Measurements from ENCODE around the gene IMMP2L. TPM values are rescaled to one million over a fixed set of nuclear protein-coding genes. Genes with fewer than 3 reads are reported as not detected.

IMMP2L gene
- total and polyA plus RNA-seq, 2 of the 4 experiments (the other 2 are of a cell fraction) = 5.8 to 9.3 TPM

DNA sequence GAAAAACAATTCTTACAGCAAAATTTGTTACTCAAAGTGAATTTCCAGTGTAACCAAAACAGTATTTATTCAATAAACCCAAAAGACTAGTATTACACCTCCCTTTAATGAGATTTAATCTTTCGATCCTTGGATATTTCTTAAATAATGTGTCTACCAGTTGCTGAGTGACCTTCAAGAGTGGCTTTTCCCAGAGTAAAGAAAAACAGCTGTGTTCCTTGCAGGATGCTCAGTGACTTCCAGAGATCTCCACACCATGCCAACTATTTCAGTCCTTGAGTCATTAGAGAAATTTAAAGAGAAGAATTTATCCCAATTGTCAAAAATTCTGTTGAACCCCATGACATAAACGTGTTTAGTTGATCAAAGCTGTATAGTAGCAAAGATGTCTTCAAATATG is 44.0 kb downstream of the IMMP2L start:
- Histone ChIP-seq H4K8ac (ENCODE audit: low read depth in 2 of 2, low read length in 2 of 2) (no peak overlapping the region), H2BK5ac (ENCODE audit: low read depth, low read length, poor library complexity, severe bottlenecking) (no peak overlapping the region), H3K9me3 (ENCODE audit: control insufficient read depth, insufficient read depth, low read length) (no peaks in the 10 kb centered on the region), H3K4me2 (ENCODE audit: low read depth, low read length) (no peak overlapping the region), H3K79me1 (ENCODE audit: low read depth in 1 of 2, low read length in 2 of 2) (no peaks in the 10 kb centered on the region), H3K14ac (replicated peaks; ENCODE audit: low read depth, low read length) (no peak overlapping the region), H2AK5ac (ENCODE audit: low read depth, low read length) (no peak overlapping the region), H3K27me3 (ENCODE audit: control insufficient read depth, insufficient read depth, low read length) (no peaks in the 10 kb centered on the region), H3K9me1 (ENCODE audit: insufficient read depth, low read length) (no peaks in the 10 kb centered on the region), H3K36me3 (ENCODE audit: control insufficient read depth, insufficient read depth, low read length) (peaks cover 1% of the 10 kb centered on the region; the same call in 1 of the 2 replicates), H2AFZ (replicated peaks; ENCODE audit: low read length, poor library complexity) (no peak overlapping the region), H3K9ac (ENCODE audit: low read depth, low read length) (no peak overlapping the region), H2BK15ac (ENCODE audit: low read depth, low read length) (no peak overlapping the region), H3K4ac (ENCODE audit: low read depth, low read length) (no peak overlapping the region), H4K20me1 (ENCODE audit: insufficient read depth, low read length) (no peaks in the 10 kb centered on the region), H2AK9ac (replicated peaks; ENCODE audit: low read depth, low read length, poor library complexity) (no peak overlapping the region), H2BK20ac (ENCODE audit: low read depth, low read length) (no peak overlapping the region), H4K5ac (ENCODE audit: low read depth, low read length) (no peak overlapping the region), H3K27ac (ENCODE audit: insufficient read depth, low read length) (no peak overlapping the region), H3K4me3 (ENCODE audit: insufficient read depth, low read depth, low read length) (no peak overlapping the region), H3K56ac (ENCODE audit: extremely low read depth, insufficient read depth, low read length) (no peak overlapping the region), H3K23ac (ENCODE audit: low read depth, low read length) (no peak overlapping the region), H3K18ac (ENCODE audit: low read depth, low read length) (no peak overlapping the region), H4K91ac (ENCODE audit: insufficient read depth, low read depth, low read length) (no peak overlapping the region), H3K4me1 (ENCODE audit: control insufficient read depth, insufficient read depth, low read length) (no peaks in the 10 kb centered on the region), H2BK120ac (ENCODE audit: low read depth, low read length) (no peak overlapping the region)
- ChIA-PET POLR2A (ENCODE audit: unreplicated experiment) (no interaction called here), CTCF (no interaction called here)
- DNase-seq (no peak), ATAC-seq (ENCODE audit: low read depth) (no peak)
- intact Hi-C loops (cut with micrococcal nuclease) (no loop called here), dilution Hi-C loops (cut with HindIII; ENCODE audit: low sequenced_read_pairs, unreplicated experiment) (no loop called here), in situ Hi-C loops (cut with MboI; ENCODE audit: low sequenced_read_pairs) (no loop called here)
- no CpG with 5 or more reads among the region's 2 CpGs for WGBS, 2 experiments (ENCODE audit: extremely low coverage in 2 of 2, insufficient read length in 1 of 2)
- no TSS peak for BruUV-seq (replicated peaks)
- TF ChIP-seq SMC3 (IDR thresholded peaks at IDR 0.05; ENCODE audit: low read depth, low read length) (no peak), NFE2L2 (IDR thresholded peaks at IDR 0.05; ENCODE audit: low read depth, low read length) (no peak), MAFK (IDR thresholded peaks at IDR 0.05; ENCODE audit: low read depth, low read length) (no peak), MXI1 (IDR thresholded peaks at IDR 0.05; ENCODE audit: borderline replicate concordance, low read depth, low read length) (no peak), POLR2A (IDR thresholded peaks at IDR 0.05; ENCODE audit: low read depth, low read length) (no peak), BHLHE40 (IDR thresholded peaks at IDR 0.05; ENCODE audit: low read depth, low read length) (no peak), CHD1 (IDR thresholded peaks at IDR 0.05; ENCODE audit: low read depth, low read length) (no peak), RCOR1 (IDR thresholded peaks at IDR 0.05; ENCODE audit: insufficient replicate concordance, low read length) (no peak), MAZ (IDR thresholded peaks at IDR 0.05; ENCODE audit: borderline replicate concordance, low read depth, low read length) (no peak), RFX5 (IDR thresholded peaks at IDR 0.05; ENCODE audit: low read depth, low read length) (no peak), RAD21 (IDR thresholded peaks at IDR 0.05; ENCODE audit: low read length) (no peak)
- TF ChIP-seq, protein P1, sequence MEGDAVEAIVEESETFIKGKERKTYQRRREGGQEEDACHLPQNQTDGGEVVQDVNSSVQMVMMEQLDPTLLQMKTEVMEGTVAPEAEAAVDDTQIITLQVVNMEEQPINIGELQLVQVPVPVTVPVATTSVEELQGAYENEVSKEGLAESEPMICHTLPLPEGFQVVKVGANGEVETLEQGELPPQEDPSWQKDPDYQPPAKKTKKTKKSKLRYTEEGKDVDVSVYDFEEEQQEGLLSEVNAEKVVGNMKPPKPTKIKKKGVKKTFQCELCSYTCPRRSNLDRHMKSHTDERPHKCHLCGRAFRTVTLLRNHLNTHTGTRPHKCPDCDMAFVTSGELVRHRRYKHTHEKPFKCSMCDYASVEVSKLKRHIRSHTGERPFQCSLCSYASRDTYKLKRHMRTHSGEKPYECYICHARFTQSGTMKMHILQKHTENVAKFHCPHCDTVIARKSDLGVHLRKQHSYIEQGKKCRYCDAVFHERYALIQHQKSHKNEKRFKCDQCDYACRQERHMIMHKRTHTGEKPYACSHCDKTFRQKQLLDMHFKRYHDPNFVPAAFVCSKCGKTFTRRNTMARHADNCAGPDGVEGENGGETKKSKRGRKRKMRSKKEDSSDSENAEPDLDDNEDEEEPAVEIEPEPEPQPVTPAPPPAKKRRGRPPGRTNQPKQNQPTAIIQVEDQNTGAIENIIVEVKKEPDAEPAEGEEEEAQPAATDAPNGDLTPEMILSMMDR (conservative IDR thresholded peaks at IDR 0.05; ENCODE audit: low read depth, low read length) = no peak
- TF ChIP-seq, protein P2, sequence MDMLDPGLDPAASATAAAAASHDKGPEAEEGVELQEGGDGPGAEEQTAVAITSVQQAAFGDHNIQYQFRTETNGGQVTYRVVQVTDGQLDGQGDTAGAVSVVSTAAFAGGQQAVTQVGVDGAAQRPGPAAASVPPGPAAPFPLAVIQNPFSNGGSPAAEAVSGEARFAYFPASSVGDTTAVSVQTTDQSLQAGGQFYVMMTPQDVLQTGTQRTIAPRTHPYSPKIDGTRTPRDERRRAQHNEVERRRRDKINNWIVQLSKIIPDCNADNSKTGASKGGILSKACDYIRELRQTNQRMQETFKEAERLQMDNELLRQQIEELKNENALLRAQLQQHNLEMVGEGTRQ (IDR thresholded peaks at IDR 0.05; ENCODE audit: low read depth, low read length) = no peak
- TF ChIP-seq, protein P3, sequence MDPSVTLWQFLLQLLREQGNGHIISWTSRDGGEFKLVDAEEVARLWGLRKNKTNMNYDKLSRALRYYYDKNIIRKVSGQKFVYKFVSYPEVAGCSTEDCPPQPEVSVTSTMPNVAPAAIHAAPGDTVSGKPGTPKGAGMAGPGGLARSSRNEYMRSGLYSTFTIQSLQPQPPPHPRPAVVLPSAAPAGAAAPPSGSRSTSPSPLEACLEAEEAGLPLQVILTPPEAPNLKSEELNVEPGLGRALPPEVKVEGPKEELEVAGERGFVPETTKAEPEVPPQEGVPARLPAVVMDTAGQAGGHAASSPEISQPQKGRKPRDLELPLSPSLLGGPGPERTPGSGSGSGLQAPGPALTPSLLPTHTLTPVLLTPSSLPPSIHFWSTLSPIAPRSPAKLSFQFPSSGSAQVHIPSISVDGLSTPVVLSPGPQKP (IDR thresholded peaks at IDR 0.05; ENCODE audit: borderline replicate concordance, low read depth, low read length) = no peak
